Measurements from ENCODE around the gene ANP32A.

DNA sequence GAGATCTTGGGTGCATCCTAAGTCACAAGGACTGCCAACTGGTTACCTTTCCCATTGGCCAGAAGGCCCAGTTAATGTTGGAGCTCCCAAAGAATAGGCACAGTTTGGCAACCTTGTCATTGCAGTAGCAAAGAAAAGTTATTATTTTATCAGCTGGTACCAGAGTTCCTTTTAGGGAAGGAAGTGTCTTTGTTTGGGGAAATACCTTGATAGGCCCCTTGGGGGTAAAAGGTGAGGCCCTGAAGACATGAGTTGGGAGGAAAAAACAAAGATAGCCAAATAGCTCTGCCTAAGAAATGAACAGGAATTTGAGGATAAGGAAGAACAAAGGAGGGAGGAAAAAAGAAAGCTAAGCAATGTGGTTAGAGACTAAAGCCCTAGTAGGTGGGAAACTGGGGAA, 85.8 kb downstream of the ANP32A start:
- TF ChIP-seq, protein P1, sequence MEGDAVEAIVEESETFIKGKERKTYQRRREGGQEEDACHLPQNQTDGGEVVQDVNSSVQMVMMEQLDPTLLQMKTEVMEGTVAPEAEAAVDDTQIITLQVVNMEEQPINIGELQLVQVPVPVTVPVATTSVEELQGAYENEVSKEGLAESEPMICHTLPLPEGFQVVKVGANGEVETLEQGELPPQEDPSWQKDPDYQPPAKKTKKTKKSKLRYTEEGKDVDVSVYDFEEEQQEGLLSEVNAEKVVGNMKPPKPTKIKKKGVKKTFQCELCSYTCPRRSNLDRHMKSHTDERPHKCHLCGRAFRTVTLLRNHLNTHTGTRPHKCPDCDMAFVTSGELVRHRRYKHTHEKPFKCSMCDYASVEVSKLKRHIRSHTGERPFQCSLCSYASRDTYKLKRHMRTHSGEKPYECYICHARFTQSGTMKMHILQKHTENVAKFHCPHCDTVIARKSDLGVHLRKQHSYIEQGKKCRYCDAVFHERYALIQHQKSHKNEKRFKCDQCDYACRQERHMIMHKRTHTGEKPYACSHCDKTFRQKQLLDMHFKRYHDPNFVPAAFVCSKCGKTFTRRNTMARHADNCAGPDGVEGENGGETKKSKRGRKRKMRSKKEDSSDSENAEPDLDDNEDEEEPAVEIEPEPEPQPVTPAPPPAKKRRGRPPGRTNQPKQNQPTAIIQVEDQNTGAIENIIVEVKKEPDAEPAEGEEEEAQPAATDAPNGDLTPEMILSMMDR (IDR thresholded peaks at IDR 0.05; ENCODE audit: poor library complexity): no peak
- TF ChIP-seq EZH2 (IDR thresholded peaks at IDR 0.05; ENCODE audit: borderline replicate concordance): no peak
